ENCODE results near the gene TRNAU1AP. TPM values are rescaled to one million over a fixed set of nuclear protein-coding genes. Genes with fewer than 3 reads are reported as not detected.
"Not testable (repeated sequence)": the region's sequence is repeated elsewhere in the genome, so short reads cannot be mapped to it uniquely, and the experiment has no call there.

TRNAU1AP gene
- total RNA-seq, 1 donor from 2014 or later = 25.5 TPM

DNA sequence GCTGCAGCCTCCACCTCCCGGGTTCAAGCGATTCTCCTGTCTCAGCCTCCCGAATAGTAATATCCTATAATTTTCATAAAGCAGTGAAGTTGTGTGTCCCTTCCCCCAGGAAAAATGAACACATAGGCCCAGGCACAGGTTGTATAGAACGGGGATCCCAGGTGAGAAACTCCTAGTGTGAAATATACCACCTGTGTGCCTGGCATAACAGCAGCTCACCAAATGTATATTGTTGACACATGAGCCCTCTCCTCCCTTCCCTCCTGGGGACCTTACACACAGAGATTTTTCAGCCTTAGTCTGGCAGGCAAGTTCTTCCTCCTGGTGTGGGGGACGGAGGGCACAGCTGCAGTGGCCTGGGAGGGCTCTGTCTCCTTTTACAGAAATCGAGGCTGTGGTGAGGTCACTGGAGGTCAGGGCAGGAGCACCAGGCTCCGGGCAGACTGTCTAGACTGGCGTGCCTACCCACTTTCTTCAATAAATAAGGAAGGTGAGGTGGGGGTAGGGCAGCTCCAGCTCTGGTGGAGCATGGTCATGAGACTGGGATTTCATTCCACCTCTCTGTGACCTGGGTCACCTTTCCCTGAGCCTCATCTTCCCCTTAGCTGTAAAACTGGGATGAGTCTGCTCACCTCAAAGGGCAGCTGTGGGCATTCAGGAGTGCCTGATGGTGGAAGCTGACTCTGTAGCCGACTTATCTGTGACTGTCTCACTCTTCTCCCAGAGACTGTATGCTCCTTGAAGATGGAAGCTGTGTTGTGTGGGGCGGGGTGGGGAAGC is 32.7 kb upstream of the TRNAU1AP start:
- Mint-ChIP-seq H3K36me3 (peaks cover 4% of the 10 kb centered on the region), H3K4me3 (peak overlapping the region; percentile 43), H3K4me1 (peaks cover 32% of the 10 kb centered on the region), H3K27ac (no peak overlapping the region), H3K9me3 (no peaks in the 10 kb centered on the region), H3K27me3 (ENCODE audit: low read depth) (no peaks in the 10 kb centered on the region)
- TF ChIP-seq, protein P1, sequence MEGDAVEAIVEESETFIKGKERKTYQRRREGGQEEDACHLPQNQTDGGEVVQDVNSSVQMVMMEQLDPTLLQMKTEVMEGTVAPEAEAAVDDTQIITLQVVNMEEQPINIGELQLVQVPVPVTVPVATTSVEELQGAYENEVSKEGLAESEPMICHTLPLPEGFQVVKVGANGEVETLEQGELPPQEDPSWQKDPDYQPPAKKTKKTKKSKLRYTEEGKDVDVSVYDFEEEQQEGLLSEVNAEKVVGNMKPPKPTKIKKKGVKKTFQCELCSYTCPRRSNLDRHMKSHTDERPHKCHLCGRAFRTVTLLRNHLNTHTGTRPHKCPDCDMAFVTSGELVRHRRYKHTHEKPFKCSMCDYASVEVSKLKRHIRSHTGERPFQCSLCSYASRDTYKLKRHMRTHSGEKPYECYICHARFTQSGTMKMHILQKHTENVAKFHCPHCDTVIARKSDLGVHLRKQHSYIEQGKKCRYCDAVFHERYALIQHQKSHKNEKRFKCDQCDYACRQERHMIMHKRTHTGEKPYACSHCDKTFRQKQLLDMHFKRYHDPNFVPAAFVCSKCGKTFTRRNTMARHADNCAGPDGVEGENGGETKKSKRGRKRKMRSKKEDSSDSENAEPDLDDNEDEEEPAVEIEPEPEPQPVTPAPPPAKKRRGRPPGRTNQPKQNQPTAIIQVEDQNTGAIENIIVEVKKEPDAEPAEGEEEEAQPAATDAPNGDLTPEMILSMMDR (IDR thresholded peaks at IDR 0.05; ENCODE audit: unreplicated experiment) = no peak
- no peak for DNase-seq (ENCODE audit: low spot score in 2 of 2, unreplicated experiment in 2 of 2)

DNA sequence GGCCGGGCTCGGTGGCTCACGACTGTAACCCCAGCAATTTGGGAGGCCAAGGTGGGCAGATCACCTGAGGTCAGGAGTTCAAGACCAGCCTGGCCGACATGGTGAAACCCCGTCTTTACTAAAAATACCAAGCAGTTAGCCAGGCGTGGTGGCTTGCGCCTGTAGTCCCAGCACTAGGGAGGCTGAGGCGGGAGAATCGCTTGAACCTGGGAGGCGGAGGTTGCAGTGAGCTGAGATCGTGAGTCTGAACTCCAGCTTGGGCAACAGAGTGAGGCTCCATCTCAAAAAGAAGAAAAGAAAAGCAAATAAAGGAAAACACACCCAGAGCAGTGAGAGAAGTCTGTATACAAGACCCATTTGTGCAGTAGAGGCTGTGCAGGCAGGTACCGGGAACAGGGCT is 32.1 kb upstream of the TRNAU1AP start:
- not testable (repeated sequence) for H3K4me3 Mint-ChIP-seq; H3K27me3 Mint-ChIP-seq (ENCODE audit: low read depth); H3K9me3 Mint-ChIP-seq; H3K36me3 Mint-ChIP-seq; H3K27ac Mint-ChIP-seq; DNase-seq (ENCODE audit: low spot score in 2 of 2, unreplicated experiment in 2 of 2)
- H3K4me1 Mint-ChIP-seq = peaks cover 39% of the 10 kb centered on the region

DNA sequence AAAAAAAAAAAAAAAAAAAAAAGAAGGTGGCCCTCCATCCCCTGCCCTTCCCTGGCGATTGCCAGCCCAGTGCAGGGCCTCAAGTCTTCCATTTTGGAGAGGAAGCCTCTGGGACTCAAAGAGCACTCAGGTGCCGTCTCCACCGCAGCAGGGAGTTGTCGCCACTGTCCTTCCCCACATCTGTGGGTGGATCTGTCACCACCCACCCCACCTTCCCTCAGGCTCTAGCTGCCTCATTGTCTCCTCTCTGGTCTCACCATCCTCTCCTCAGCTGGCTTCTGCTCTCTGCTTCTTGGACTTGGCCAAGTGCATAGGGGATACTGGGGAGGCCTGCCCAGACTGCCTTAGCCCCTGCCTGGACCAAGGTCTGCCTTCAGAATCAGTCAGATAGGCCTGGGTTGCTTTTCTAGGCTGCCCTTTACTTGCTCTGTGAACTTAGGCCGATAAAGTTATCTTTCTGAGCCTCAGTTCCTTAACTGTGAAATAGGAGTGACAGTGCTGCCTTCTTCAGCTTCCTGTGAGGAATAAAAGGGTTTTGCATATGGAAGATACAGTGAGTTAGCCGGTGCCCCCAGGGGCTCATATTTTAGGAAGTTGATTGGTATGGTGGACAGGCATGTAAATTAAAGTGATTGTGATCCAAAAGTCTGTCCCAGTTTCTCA is 31.3 kb upstream of the TRNAU1AP start:
- H3K4me3 Mint-ChIP-seq = peak overlapping the region; percentile 16
- peaks cover 40% of the 10 kb centered on the region for H3K4me1 Mint-ChIP-seq
- H3K27me3 Mint-ChIP-seq (ENCODE audit: low read depth) = no peaks in the 10 kb centered on the region

DNA sequence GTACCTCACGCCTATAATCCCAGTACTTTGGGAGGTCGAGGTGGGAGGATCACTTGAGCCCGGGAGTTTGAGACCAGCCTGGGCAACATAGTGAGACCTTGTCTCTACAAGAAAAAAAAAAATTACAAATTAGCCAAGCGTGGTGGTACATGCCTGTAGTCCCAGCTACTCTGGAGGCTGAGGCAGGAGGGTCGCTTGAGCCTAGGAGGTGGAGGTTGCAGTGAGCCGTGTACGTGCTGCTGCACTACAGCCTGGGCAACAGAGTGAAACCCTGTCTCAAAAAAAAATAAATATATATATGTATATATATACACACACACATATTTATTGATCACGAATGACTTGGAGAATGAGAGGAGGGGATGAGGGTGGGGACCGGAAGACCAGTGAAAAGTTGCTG is 30.3 kb upstream of the TRNAU1AP start:
- not testable (repeated sequence) for H3K27ac Mint-ChIP-seq; H3K36me3 Mint-ChIP-seq; H3K27me3 Mint-ChIP-seq (ENCODE audit: low read depth); H3K9me3 Mint-ChIP-seq; H3K4me3 Mint-ChIP-seq; DNase-seq (ENCODE audit: low spot score in 2 of 2, unreplicated experiment in 2 of 2)
- peaks cover 37% of the 10 kb centered on the region for H3K4me1 Mint-ChIP-seq

More for the DNA sequence above, 31.3 kb upstream of the TRNAU1AP start:
- Mint-ChIP-seq H3K27ac (peak overlapping the region; percentile 10), H3K36me3 (peaks cover 4% of the 10 kb centered on the region), H3K9me3 (no peaks in the 10 kb centered on the region)
- no peak for DNase-seq (ENCODE audit: low spot score in 2 of 2, unreplicated experiment in 2 of 2)
- TF ChIP-seq, protein P1 (IDR thresholded peaks at IDR 0.05; ENCODE audit: unreplicated experiment) = no peak

DNA sequence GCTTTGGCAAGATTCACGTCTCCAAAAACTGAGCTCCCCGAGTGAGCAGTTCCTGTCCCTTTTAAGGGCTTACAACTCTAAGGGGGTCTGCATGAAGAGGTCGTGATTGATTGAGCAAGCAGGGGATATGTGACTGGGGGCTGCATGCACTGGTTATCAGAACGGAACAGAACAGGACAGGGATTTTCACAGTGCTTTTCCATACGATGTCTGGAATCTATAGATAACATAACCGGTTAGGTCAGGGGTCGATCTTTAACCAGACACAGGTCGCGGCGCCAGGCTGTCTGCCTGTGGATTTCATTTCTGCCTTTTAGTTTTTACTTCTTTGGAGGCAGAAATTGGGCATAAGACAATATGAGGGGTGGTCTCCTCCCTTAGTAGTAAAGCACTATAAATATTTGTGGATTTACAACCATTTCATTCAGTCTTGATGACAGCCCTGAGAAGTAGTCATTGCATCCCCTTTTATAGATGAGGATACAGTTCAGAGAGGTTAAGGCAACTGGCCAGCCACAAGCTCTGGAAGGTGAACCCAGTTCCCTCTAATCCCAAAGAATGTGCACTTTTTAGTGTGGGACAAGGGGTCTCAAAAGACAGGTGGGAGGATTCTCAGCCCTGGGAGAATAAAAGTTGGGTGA is 27.8 kb upstream of the TRNAU1AP start:
- not testable (repeated sequence) for H3K27me3 Mint-ChIP-seq (ENCODE audit: low read depth); H3K36me3 Mint-ChIP-seq; DNase-seq (ENCODE audit: low spot score in 2 of 2, unreplicated experiment in 2 of 2); H3K9me3 Mint-ChIP-seq; H3K4me3 Mint-ChIP-seq
- Mint-ChIP-seq H3K27ac (peak overlapping the region; percentile 48), H3K4me1 (peaks cover 21% of the 10 kb centered on the region)

DNA sequence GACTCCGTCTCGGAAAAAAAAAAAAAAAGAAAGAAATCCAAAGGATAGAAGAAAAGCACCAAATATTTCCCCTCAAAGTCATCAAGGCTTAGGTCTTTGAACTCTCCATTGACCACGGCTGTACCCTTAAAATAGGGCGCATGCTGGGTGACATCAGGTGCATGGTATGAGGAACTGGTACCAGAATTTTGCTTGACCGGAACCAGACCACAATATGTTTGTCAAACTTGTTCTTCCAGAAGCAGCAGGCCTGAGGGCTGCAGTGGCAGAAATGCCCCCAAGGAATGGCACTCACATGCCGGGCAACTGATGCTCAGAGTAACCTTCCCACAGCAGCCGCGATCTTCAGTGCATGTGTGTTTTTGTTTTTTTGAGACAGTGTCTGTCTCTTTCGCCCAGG is 26.0 kb upstream of the TRNAU1AP start:
- DNase-seq (ENCODE audit: low spot score in 2 of 2, unreplicated experiment in 2 of 2) = no peak
- TF ChIP-seq, protein P1 (IDR thresholded peaks at IDR 0.05; ENCODE audit: unreplicated experiment) = no peak
- H3K36me3 Mint-ChIP-seq = peaks cover 14% of the 10 kb centered on the region
- no peaks in the 10 kb centered on the region for H3K9me3 Mint-ChIP-seq
- no peak overlapping the region for H3K27ac Mint-ChIP-seq
- no peaks in the 10 kb centered on the region for H3K27me3 Mint-ChIP-seq (ENCODE audit: low read depth)
- H3K4me3 Mint-ChIP-seq = no peak overlapping the region
- H3K4me1 Mint-ChIP-seq = peaks cover 19% of the 10 kb centered on the region

DNA sequence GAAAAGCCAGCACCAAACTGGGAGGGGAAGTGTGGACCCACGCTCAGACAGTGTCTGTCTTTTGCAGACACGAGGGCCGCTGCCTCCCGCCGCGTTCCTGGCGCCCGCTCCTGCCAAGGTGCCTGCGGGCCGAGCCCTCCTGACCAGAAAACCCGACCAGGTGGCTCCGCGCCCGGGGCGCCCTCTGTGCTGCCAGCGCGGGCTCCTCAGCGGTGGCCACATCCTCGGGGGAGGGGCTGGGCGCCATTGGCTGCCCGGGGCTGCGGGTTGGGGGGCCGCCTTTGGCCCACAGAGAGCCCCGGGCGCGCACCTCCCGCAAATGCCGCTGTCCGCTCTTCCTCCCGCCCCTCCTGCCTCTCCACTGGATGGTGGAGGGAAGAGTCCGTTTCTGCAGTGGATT is 22.4 kb upstream of the TRNAU1AP start:
- Mint-ChIP-seq H3K4me3 (no peak overlapping the region), H3K27me3 (ENCODE audit: low read depth) (no peaks in the 10 kb centered on the region), H3K4me1 (peaks cover 4% of the 10 kb centered on the region), H3K27ac (no peak overlapping the region), H3K9me3 (no peaks in the 10 kb centered on the region), H3K36me3 (peaks cover 24% of the 10 kb centered on the region)
- DNase-seq (ENCODE audit: low spot score in 2 of 2, unreplicated experiment in 2 of 2) = no peak
- TF ChIP-seq, protein P1 (IDR thresholded peaks at IDR 0.05; ENCODE audit: unreplicated experiment) = no peak
